ENCODE measurements around the gene AMPH. TPM values are rescaled to one million over a fixed set of nuclear protein-coding genes. Genes with fewer than 3 reads are reported as not detected.
"Not testable (repeated sequence)": the region's sequence is repeated elsewhere in the genome, so short reads cannot be mapped to it uniquely, and the experiment has no call there.

AMPH gene
- total and polyA plus RNA-seq, 2 donors = 1.3 to 1.4 TPM

DNA sequence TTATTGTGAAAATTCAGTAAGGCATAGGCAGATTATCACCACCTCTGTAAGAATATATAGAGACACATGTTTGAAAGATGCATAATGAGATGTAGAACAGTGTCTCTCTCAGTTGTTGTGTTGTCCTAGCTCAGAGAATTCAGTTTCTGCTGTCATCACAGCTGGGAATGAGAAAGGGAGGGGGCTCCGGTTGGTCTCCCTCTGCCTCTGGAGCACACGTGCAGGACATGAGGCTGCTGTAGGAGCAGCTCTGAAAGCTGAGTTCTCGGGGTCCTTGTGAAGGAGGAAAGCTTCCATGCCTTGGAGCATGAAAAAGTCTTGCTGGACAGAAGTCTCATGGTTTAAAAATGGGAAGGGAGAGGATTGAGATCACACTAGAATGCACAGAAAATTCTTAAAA lies 280.4 kb downstream of the AMPH start:
- WGBS = 19% methylated on average over 3 of the region's 3 CpGs
- not testable (repeated sequence) for DNase-seq (ENCODE audit: low read depth in 6 of 9, low spot score in 9 of 9); H3K9me3 ChIP-seq (ENCODE audit: control insufficient read depth in 2 of 2, insufficient read depth in 1 of 2, low read length in 1 of 2); H3K36me3 ChIP-seq (ENCODE audit: control insufficient read depth in 2 of 2, insufficient read depth in 2 of 2, low read length in 1 of 2); H3K27me3 ChIP-seq (ENCODE audit: control insufficient read depth in 2 of 2, insufficient read depth in 1 of 2, low read length in 1 of 2)
- Histone ChIP-seq H3K27ac (ENCODE audit: low read depth in 1 of 2, low read length in 1 of 2) (peak overlapping the region in 1 of 2 donors; percentile 85), H3K4me1 (ENCODE audit: control insufficient read depth in 2 of 2, insufficient read depth in 2 of 2, low read length in 2 of 2) (peaks cover 0 to 40% of the 10 kb centered on the region in 2 donors), H3K4me3 (ENCODE audit: low read length in 2 of 2) (peak overlapping the region; percentile 35)

DNA sequence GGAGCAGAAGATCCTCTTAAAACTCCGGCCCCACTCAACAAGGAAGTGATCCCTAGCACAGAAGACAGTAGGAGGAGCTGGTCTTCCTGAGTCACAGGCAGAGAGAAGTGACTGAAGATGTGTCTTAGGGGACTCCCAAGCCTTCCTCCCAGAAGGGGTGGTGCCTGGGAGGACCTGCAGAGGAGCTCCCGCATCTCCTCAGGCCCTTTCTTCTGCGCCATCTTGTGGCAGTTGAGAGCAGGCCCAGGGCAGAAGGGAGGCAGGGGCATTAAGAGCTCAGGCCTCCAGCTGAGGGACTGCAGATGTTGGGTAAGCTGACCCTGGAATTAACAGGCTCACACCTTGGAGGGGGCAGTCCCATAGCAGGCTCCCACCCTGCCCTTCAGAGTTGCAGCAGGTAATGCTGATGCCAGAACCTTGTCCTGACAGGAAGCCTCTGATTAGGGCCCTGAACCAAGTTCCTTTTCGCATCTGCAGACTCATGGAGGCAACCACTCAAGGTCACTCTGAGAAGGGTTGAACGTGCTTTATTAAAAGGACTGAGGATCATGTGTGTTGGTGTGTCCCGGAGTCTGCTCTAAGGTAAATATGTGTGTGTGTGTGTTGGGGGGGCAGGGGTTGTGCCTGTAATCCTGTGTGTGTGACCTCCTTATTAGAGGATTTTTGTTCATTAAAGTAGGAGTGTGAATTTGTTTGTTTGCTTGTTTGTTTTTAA lies 281.1 kb downstream of the AMPH start:
- 14% methylated on average over 6 of the region's 6 CpGs for WGBS
- DNase-seq (ENCODE audit: low read depth in 6 of 9, low spot score in 9 of 9) = peak in 1 of 9 donors; percentile 78

DNA sequence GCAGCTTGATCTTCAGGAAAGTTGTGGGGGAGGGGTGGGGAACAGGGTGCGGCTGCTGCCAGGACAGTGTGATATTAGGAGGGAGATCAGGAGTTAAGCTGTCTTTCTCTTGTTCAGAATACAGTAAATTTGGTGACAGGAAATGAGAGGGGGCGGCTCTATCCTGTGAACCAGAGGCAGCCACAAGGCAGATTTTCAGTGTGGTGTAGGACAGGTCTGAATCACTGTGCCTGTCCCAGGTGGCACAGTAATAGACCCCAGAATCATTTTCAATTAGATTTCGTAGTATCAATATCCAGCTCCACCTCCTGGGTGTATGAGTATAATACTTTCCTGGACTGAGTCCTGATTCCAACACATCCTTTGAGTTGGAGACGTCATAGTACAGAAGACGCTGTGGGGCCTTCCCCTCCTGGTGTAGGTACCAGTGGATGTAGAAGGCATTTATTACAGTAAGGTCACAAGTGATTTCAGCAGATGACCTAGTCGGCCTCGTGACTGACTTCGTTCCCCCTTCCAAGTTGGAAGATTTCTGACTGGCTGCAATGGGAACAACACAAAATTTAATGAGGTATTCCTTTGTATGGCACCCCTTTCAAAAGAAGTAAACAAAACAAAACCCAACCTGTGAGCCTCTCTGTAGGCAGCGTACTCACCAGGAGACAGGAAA lies 281.9 kb downstream of the AMPH start:
- peak overlapping the region; percentile 70 to 85 for H3K27ac ChIP-seq (ENCODE audit: low read depth in 1 of 2, low read length in 1 of 2)
- H3K4me3 ChIP-seq (ENCODE audit: low read length in 2 of 2) = peak overlapping the region; percentile 29 to 35
- peak in 1 of 9 donors; percentile 49 for DNase-seq (ENCODE audit: low read depth in 6 of 9, low spot score in 9 of 9)
- not testable (repeated sequence) for H3K9me3 ChIP-seq (ENCODE audit: control insufficient read depth in 2 of 2, insufficient read depth in 1 of 2, low read length in 1 of 2); H3K36me3 ChIP-seq (ENCODE audit: control insufficient read depth in 2 of 2, insufficient read depth in 2 of 2, low read length in 1 of 2); H3K27me3 ChIP-seq (ENCODE audit: control insufficient read depth in 2 of 2, insufficient read depth in 1 of 2, low read length in 1 of 2)
- H3K4me1 ChIP-seq (ENCODE audit: control insufficient read depth in 2 of 2, insufficient read depth in 2 of 2, low read length in 2 of 2) = peaks cover 0 to 44% of the 10 kb centered on the region in 2 donors
- WGBS = 44% methylated on average over 9 of the region's 9 CpGs

More for the DNA sequence above, 281.1 kb downstream of the AMPH start:
- H3K27ac ChIP-seq (ENCODE audit: low read depth in 1 of 2, low read length in 1 of 2) = peak overlapping the region; percentile 79 to 85
- H3K4me1 ChIP-seq (ENCODE audit: control insufficient read depth in 2 of 2, insufficient read depth in 2 of 2, low read length in 2 of 2) = peaks cover 0 to 42% of the 10 kb centered on the region in 2 donors
- H3K27me3 ChIP-seq (ENCODE audit: control insufficient read depth in 2 of 2, insufficient read depth in 1 of 2, low read length in 1 of 2); H3K36me3 ChIP-seq (ENCODE audit: control insufficient read depth in 2 of 2, insufficient read depth in 2 of 2, low read length in 1 of 2); H3K9me3 ChIP-seq (ENCODE audit: control insufficient read depth in 2 of 2, insufficient read depth in 1 of 2, low read length in 1 of 2): not testable (repeated sequence)
- peak overlapping the region; percentile 35 for H3K4me3 ChIP-seq (ENCODE audit: low read length in 2 of 2)

DNA sequence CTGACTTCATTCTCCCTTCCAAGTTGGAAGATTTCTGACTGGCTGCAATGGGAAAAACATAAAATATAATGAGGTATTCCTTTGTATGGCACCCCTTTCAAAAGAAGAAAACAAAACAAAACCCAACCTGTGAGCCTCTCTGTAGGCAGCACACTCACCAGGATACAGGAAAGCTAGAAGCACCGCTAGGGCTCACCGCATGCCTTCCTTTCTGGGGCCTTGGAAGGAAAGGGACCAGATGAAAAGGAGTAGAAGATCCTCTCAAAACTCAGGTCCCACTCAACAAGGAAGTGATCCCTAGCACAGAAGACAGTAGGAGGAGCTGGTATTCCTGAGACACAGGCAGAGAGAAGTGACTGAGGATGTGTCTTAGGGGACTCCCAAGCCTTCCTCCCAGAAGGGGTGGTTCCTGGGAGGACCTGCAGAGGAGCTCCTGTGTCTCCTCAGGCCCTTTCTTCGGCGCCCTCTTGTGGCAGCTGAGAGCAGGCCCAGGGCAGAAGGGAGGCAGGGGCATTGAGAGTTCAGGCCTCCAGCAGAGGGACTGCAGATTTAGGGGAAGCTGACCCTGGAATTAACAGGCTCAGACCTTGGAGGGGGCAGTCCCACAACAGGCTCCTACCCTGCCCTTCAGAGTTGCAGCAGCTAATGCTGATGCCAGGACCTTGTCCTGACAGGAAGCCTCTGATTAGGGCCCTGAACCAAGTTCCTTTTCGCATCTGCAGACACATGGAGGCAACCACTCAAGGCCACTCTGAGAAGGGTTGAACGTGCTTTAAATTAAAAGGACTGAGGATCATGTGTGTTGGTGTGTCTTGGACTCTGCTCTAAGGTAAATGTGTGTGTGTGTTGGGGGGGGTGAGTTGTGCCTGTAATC lies 285.6 kb downstream of the AMPH start:
- peak overlapping the region; percentile 74 to 93 for H3K27ac ChIP-seq (ENCODE audit: low read depth in 1 of 2, low read length in 1 of 2)
- H3K36me3 ChIP-seq (ENCODE audit: control insufficient read depth in 2 of 2, insufficient read depth in 2 of 2, low read length in 1 of 2); H3K9me3 ChIP-seq (ENCODE audit: control insufficient read depth in 2 of 2, insufficient read depth in 1 of 2, low read length in 1 of 2); H3K27me3 ChIP-seq (ENCODE audit: control insufficient read depth in 2 of 2, insufficient read depth in 1 of 2, low read length in 1 of 2): not testable (repeated sequence)
- 35% methylated on average over 6 of the region's 6 CpGs for WGBS
- DNase-seq (ENCODE audit: low read depth in 6 of 9, low spot score in 9 of 9) = peak in 2 of 9 donors; percentile 56 to 74
- peaks cover 0 to 44% of the 10 kb centered on the region in 2 donors for H3K4me1 ChIP-seq (ENCODE audit: control insufficient read depth in 2 of 2, insufficient read depth in 2 of 2, low read length in 2 of 2)
- H3K4me3 ChIP-seq (ENCODE audit: low read length in 2 of 2) = peak overlapping the region; percentile 18 to 26

DNA sequence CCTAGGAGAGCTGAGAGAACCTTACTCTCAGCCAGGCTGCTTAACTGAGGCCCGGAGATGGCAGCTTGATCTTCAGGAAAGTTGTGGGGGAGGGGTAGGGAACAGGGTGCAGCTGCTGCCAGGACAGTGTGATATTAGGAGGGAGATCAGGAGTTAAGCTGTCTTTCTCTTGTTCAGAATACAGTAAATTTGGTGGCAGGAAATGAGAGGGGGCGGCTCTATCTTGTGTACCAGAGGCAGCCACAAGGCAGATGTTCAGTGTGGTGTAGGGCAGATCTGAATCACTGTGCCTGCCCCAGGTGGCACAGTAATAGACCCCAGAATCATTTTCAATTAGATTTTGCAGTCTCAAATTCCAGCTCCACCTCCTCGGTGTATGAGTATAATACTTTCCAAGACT lies 286.4 kb downstream of the AMPH start:
- Histone ChIP-seq H3K4me3 (ENCODE audit: low read length in 2 of 2) (peak overlapping the region in 1 of 2 donors; percentile 18), H3K4me1 (ENCODE audit: control insufficient read depth in 2 of 2, insufficient read depth in 2 of 2, low read length in 2 of 2) (peaks cover 0 to 46% of the 10 kb centered on the region in 2 donors), H3K27ac (ENCODE audit: low read depth in 1 of 2, low read length in 1 of 2) (peak overlapping the region; percentile 74 to 93)
- H3K36me3 ChIP-seq (ENCODE audit: control insufficient read depth in 2 of 2, insufficient read depth in 2 of 2, low read length in 1 of 2); H3K27me3 ChIP-seq (ENCODE audit: control insufficient read depth in 2 of 2, insufficient read depth in 1 of 2, low read length in 1 of 2); H3K9me3 ChIP-seq (ENCODE audit: control insufficient read depth in 2 of 2, insufficient read depth in 1 of 2, low read length in 1 of 2): not testable (repeated sequence)
- WGBS = 14% methylated on average over 3 of the region's 3 CpGs
- peak in 1 of 9 donors; percentile 78 for DNase-seq (ENCODE audit: low read depth in 6 of 9, low spot score in 9 of 9)

DNA sequence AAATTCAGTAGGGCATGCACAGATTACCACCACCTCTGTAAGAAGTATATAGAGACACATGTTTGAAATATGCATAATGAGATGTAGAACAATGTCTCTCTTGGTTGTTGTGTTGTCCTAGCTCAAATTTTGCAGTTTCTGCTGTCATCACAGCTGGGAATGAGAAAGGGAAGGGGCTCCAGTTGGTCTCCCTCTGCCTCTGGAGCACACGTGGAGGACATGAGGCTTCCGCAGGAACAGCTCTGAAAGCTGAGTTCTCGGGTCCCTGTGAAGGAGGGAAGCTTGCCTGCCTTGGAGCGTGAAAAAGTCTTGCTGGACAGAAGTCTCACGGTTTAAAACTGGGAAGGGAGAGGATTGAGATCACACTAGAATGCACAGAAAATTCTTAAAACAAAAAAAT lies 289.0 kb downstream of the AMPH start:
- not testable (repeated sequence) for H3K9me3 ChIP-seq (ENCODE audit: control insufficient read depth in 2 of 2, insufficient read depth in 1 of 2, low read length in 1 of 2); H3K36me3 ChIP-seq (ENCODE audit: control insufficient read depth in 2 of 2, insufficient read depth in 2 of 2, low read length in 1 of 2); H3K27me3 ChIP-seq (ENCODE audit: control insufficient read depth in 2 of 2, insufficient read depth in 1 of 2, low read length in 1 of 2)
- 53% methylated on average over 5 of the region's 5 CpGs for WGBS
- H3K4me3 ChIP-seq (ENCODE audit: low read length in 2 of 2) = peak overlapping the region; percentile 23
- H3K27ac ChIP-seq (ENCODE audit: low read depth in 1 of 2, low read length in 1 of 2) = peak overlapping the region; percentile 42 to 91
- peak in 1 of 9 donors; percentile 20 for DNase-seq (ENCODE audit: low read depth in 6 of 9, low spot score in 9 of 9)
- peaks cover 0 to 40% of the 10 kb centered on the region in 2 donors for H3K4me1 ChIP-seq (ENCODE audit: control insufficient read depth in 2 of 2, insufficient read depth in 2 of 2, low read length in 2 of 2)

DNA sequence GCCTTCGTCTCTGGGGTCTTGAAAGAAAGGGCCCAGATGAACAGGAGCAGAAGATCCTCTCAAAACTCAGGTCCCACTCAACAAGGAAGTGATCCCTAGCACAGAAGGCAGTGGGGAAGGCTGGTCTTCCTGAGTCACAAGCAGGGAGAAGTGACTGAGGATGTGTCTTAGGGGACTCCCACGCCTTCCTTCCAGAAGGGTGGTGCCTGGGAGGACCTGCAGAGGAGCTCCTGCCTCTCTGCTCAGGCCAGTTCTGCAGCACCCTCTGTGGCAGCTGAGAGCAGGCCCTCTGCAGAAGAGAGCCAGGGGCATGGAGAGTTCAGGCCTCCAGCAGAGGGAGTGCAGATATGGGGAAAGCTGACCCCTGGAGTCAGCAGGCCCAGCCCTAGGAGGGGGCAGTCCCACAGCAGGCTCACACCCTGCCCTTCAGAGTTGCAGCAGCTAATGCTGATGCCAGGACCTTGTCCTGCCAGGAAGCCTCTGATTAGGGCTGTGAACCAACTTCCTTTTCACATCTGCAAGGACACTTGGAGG lies 289.9 kb downstream of the AMPH start:
- peak in 1 of 9 donors; percentile 52 for DNase-seq (ENCODE audit: low read depth in 6 of 9, low spot score in 9 of 9)
- 29% methylated on average over 2 of the region's 2 CpGs for WGBS
- peak overlapping the region; percentile 12 to 23 for H3K4me3 ChIP-seq (ENCODE audit: low read length in 2 of 2)

DNA sequence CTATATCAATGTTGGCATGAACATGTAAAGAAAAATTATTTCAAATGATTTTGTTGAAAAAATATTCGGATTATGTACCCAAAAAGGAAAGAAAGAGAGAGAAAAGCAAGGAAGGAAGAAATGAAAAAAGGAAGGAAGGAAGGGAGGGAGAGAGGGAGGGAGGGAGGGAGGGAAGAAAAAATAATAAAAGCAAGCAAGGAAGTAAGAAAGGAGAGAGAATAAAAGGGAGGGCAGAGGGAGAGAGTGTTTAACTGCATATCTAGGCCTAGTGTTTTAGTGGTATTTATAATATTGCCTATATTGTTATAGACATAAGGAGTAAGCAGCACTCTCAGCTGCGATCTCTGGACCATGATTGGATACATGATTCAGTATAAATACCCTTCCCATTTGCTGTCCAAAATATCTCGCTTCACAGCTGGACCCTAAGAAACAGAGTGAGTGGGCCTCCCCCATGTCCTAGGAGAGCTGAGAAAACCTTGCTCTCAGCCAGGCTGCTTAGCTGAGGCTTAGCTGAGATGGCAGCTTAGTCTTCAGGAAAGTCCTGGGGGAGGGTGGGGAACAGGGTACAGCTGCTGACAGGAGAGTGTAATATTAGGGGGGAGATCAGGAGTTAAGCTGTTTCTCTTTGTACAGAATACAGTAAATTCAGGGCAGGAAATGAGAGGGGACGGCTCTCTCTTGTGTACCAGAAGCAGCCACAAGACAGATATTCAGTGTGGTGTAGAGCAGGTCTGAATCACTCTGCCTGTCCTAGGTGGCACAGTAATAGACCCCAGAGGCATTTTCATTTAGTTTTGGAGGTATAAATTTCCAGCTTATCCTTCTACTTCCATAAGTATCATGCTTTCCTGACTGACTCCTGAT lies 291.0 kb downstream of the AMPH start:
- no peaks in the 10 kb centered on the region for H3K27me3 ChIP-seq (ENCODE audit: control insufficient read depth in 2 of 2, insufficient read depth in 1 of 2, low read length in 1 of 2)
- no peaks in the 10 kb centered on the region for H3K36me3 ChIP-seq (ENCODE audit: control insufficient read depth in 2 of 2, insufficient read depth in 2 of 2, low read length in 1 of 2)
- H3K4me3 ChIP-seq (ENCODE audit: low read length in 2 of 2) = no peak overlapping the region
- no peaks in the 10 kb centered on the region for H3K9me3 ChIP-seq (ENCODE audit: control insufficient read depth in 2 of 2, insufficient read depth in 1 of 2, low read length in 1 of 2)
- H3K4me1 ChIP-seq (ENCODE audit: control insufficient read depth in 2 of 2, insufficient read depth in 2 of 2, low read length in 2 of 2) = peaks cover 4 to 49% of the 10 kb centered on the region in 2 donors
- peak in 1 of 9 donors; percentile 63 for DNase-seq (ENCODE audit: low read depth in 6 of 9, low spot score in 9 of 9)
- H3K27ac ChIP-seq (ENCODE audit: low read depth in 1 of 2, low read length in 1 of 2) = peak overlapping the region; percentile 78 to 91
- 74% methylated on average over 4 of the region's 4 CpGs for WGBS

More for the DNA sequence above, 289.9 kb downstream of the AMPH start:
- H3K9me3 ChIP-seq (ENCODE audit: control insufficient read depth in 2 of 2, insufficient read depth in 1 of 2, low read length in 1 of 2); H3K36me3 ChIP-seq (ENCODE audit: control insufficient read depth in 2 of 2, insufficient read depth in 2 of 2, low read length in 1 of 2); H3K27me3 ChIP-seq (ENCODE audit: control insufficient read depth in 2 of 2, insufficient read depth in 1 of 2, low read length in 1 of 2): not testable (repeated sequence)
- Histone ChIP-seq H3K27ac (ENCODE audit: low read depth in 1 of 2, low read length in 1 of 2) (peak overlapping the region; percentile 82 to 91), H3K4me1 (ENCODE audit: control insufficient read depth in 2 of 2, insufficient read depth in 2 of 2, low read length in 2 of 2) (peaks cover 0 to 48% of the 10 kb centered on the region in 2 donors)

All from thymus (tissue), 11 donors.